Neural cell (in vitro differentiated cells): ENCODE data around the gene UBXN10. TPM values are rescaled to one million over a fixed set of nuclear protein-coding genes. Genes with fewer than 3 reads are reported as not detected.

ENCODE experiments used
- H2AFZ ChIP-seq: fragments of 200-600, 300-800 bp; sonication (generic), shearing (Covaris generic); 2 replicates; pipeline ENCODE4 v1.6.0; 2014; ENCODE audit warnings: low read depth, mild to moderate bottlenecking, antibody characterized with exemption, low read length, moderate library complexity
- H3F3A ChIP-seq: fragments of 200-600 bp; shearing (Covaris generic); 2 replicates; pipeline ENCODE4 v1.6.1; 2016; ENCODE audit warnings: mild to moderate bottlenecking, moderate library complexity, mixed read lengths, antibody characterized with exemption, low read length; ENCODE audit not compliant: insufficient read depth, poor library complexity, severe bottlenecking
- H3K27ac ChIP-seq: fragments of 200-600, 300-800 bp; sonication (generic), shearing (Covaris generic); 2 replicates; pipeline ENCODE4 v1.5.1; 2014; ENCODE audit warnings: mild to moderate bottlenecking, low read length, moderate library complexity
- H3K27me3 ChIP-seq: fragments of 300-800, 200-600 bp; sonication (generic), shearing (Covaris generic); 2 replicates; pipeline ENCODE4 v1.6.0; 2014; ENCODE audit warnings: mild to moderate bottlenecking, low read depth, low read length, moderate library complexity; ENCODE audit not compliant: insufficient read depth
- H3K36me3 ChIP-seq: fragments of 300-800, 200-600 bp; sonication (generic), shearing (Covaris generic); 2 replicates; pipeline ENCODE4 v1.5.1; 2014; ENCODE audit warnings: mild to moderate bottlenecking, antibody characterized with exemption, low read length, moderate library complexity; ENCODE audit not compliant: insufficient read depth
- H3K4me2 ChIP-seq: fragments of 300-800, 200-600 bp; sonication (generic), shearing (Covaris generic); 2 replicates; pipeline ENCODE4 v1.6.0; 2014; ENCODE audit warnings: mild to moderate bottlenecking, low read length
- H3K4me3 ChIP-seq: fragments of 300-800, 200-600 bp; sonication (generic), shearing (Covaris generic); 2 replicates; pipeline ENCODE4 v1.5.1; 2014; ENCODE audit warnings: mild to moderate bottlenecking, low read length, moderate library complexity
- H3K79me2 ChIP-seq: fragments of 200-600 bp; shearing (Covaris generic); replicated peaks from 2 replicates; pipeline ENCODE4 v1.6.0; 2014; ENCODE audit warnings: mild to moderate bottlenecking, low read length, moderate library complexity; ENCODE audit not compliant: insufficient read depth
- H3K9ac ChIP-seq: fragments of 300-800, 200-600 bp; sonication (generic), shearing (Covaris generic); 2 replicates; pipeline ENCODE4 v1.6.1; 2016; ENCODE audit warnings: mild to moderate bottlenecking, low read length, mixed read lengths
- H3K9me2 ChIP-seq: fragments of 200-600 bp; shearing (Covaris generic); 2 replicates; pipeline ENCODE4 v1.6.1; 2016; ENCODE audit warnings: mild to moderate bottlenecking, low read length, mixed read lengths; ENCODE audit not compliant: insufficient read depth
- H3K9me3 ChIP-seq: fragments of 200-600, 300-800 bp; sonication (generic), shearing (Covaris generic); 2 replicates; pipeline ENCODE4 v1.6.1; 2016; ENCODE audit warnings: mild to moderate bottlenecking, mixed run types, low read length, moderate library complexity, mixed read lengths
- H4K20me1 ChIP-seq: fragments of 200-600 bp; shearing (Covaris generic); 2 replicates; pipeline ENCODE4 v1.6.1; 2016; ENCODE audit warnings: mild to moderate bottlenecking, mixed run types; ENCODE audit not compliant: insufficient read depth
- EP300 ChIP-seq: fragments of 450-650 bp; conservative IDR thresholded peaks from 2 replicates; pipeline ENCODE4 v1.6.1; 2014; ENCODE audit warnings: antibody characterized with exemption, mild to moderate bottlenecking, moderate library complexity; ENCODE audit not compliant: poor library complexity, severe bottlenecking
- EZH2 ChIP-seq: fragments of 200-600, 300-800 bp; shearing (Covaris generic), sonication (generic); IDR thresholded peaks from 2 replicates; pipeline ENCODE4 v1.6.1; 2014; ENCODE audit warnings: antibody characterized with exemption, low read length, borderline replicate concordance, mild to moderate bottlenecking; ENCODE audit not compliant: insufficient read depth, poor library complexity, severe bottlenecking
- MXI1 ChIP-seq: fragments of 450-650 bp; conservative IDR thresholded peaks from 2 replicates; pipeline ENCODE4 v1.6.1; 2014; ENCODE audit warnings: antibody characterized with exemption, mild to moderate bottlenecking; ENCODE audit not compliant: poor library complexity, severe bottlenecking
- POLR2AphosphoS5 ChIP-seq: IDR thresholded peaks from 2 replicates; pipeline ENCODE4 v1.6.1; 2012
- RAD21 ChIP-seq: fragments of 450-650 bp; conservative IDR thresholded peaks from 2 replicates; pipeline ENCODE4 v1.6.1; 2014; ENCODE audit warnings: antibody characterized with exemption, mild to moderate bottlenecking, moderate library complexity
- SMC3 ChIP-seq: fragments of 450-650 bp; conservative IDR thresholded peaks from 2 replicates; pipeline ENCODE4 v1.6.1; 2014; ENCODE audit warnings: antibody characterized with exemption, mild to moderate bottlenecking, moderate library complexity; ENCODE audit not compliant: poor library complexity
- TAF1 ChIP-seq: IDR thresholded peaks from 2 replicates; pipeline ENCODE4 v1.6.1; 2012; ENCODE audit warnings: low read depth
- polyA plus RNA-seq: library from polyadenylated mRNA; depleted of rRNA; stranded (reverse); fragments of >200 nt; gene quantifications from 2 replicates; pipeline ENCODE4 v1.2.3, GENCODE V29; 2014
- TF ChIP-seq, protein P1 (sequence below): fragments of 450-650 bp; IDR thresholded peaks from 2 replicates; pipeline ENCODE4 v1.5.1; 2014; ENCODE audit warnings: antibody characterized with exemption, mild to moderate bottlenecking, moderate library complexity; ENCODE audit not compliant: poor library complexity, severe bottlenecking
- TF ChIP-seq, protein P2 (sequence below): IDR thresholded peaks from 2 replicates; pipeline ENCODE4 v1.6.1; 2012; ENCODE audit warnings: borderline replicate concordance

UBXN10 gene
- polyA plus RNA-seq, 1 donor from 2014 or later = 0.64 TPM

DNA sequence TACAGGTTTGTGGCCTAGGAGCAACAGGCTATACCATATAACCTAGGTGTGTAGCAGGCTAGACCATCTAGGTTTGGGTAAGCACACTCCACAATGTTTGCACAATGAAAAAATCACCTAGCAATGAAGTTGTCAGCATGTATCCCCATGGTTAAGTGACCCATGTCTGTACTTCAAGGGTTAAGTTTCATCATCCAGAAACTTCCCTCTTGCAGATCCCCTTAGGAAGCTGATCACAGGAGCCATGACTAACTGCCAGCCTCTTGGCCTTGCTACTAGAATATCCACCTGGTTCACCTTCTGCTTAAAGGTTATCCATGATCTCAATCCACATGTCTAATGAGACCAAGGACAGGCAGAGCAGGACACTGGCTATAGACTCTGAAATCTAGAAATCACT, 3.5 kb upstream of the UBXN10 start:
- Histone ChIP-seq H3K4me3 (no peak overlapping the region), H3K9me3 (no peaks in the 10 kb centered on the region)

DNA sequence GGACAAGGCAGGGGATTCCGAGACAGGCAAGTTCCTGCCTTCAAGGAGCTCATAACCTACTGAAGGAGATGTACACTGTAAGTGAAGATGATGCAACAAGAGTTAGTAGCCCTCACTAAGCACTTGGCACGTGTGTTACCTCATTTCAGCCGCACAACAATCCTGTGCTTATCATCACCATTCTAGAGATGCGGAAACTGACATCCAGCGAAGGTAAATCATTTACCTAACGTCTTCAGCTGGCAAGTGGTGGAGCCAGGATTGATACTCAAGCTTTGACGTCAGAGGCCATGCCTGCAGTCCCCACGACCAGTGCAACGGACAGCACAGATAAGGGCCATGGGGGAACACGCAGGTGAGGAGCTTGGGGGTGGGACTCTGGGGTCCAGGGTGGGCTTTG, 2.9 kb upstream of the UBXN10 start:
- H4K20me1 ChIP-seq = no peaks in the 10 kb centered on the region
- H3K4me3 ChIP-seq = no peak overlapping the region
- no peaks in the 10 kb centered on the region for H3K79me2 ChIP-seq
- H3K27ac ChIP-seq = no peak overlapping the region
- H3F3A ChIP-seq = no peaks in the 10 kb centered on the region
- no peaks in the 10 kb centered on the region for H3K9me2 ChIP-seq
- H2AFZ ChIP-seq = no peak overlapping the region
- no peaks in the 10 kb centered on the region for H3K9me3 ChIP-seq
- TF ChIP-seq SMC3 (no peak), RAD21 (no peak), TAF1 (no peak), EP300 (no peak), POLR2AphosphoS5 (no peak), MXI1 (no peak), EZH2 (no peak)
- TF ChIP-seq, protein P1, sequence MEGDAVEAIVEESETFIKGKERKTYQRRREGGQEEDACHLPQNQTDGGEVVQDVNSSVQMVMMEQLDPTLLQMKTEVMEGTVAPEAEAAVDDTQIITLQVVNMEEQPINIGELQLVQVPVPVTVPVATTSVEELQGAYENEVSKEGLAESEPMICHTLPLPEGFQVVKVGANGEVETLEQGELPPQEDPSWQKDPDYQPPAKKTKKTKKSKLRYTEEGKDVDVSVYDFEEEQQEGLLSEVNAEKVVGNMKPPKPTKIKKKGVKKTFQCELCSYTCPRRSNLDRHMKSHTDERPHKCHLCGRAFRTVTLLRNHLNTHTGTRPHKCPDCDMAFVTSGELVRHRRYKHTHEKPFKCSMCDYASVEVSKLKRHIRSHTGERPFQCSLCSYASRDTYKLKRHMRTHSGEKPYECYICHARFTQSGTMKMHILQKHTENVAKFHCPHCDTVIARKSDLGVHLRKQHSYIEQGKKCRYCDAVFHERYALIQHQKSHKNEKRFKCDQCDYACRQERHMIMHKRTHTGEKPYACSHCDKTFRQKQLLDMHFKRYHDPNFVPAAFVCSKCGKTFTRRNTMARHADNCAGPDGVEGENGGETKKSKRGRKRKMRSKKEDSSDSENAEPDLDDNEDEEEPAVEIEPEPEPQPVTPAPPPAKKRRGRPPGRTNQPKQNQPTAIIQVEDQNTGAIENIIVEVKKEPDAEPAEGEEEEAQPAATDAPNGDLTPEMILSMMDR = no peak
- TF ChIP-seq, protein P2, sequence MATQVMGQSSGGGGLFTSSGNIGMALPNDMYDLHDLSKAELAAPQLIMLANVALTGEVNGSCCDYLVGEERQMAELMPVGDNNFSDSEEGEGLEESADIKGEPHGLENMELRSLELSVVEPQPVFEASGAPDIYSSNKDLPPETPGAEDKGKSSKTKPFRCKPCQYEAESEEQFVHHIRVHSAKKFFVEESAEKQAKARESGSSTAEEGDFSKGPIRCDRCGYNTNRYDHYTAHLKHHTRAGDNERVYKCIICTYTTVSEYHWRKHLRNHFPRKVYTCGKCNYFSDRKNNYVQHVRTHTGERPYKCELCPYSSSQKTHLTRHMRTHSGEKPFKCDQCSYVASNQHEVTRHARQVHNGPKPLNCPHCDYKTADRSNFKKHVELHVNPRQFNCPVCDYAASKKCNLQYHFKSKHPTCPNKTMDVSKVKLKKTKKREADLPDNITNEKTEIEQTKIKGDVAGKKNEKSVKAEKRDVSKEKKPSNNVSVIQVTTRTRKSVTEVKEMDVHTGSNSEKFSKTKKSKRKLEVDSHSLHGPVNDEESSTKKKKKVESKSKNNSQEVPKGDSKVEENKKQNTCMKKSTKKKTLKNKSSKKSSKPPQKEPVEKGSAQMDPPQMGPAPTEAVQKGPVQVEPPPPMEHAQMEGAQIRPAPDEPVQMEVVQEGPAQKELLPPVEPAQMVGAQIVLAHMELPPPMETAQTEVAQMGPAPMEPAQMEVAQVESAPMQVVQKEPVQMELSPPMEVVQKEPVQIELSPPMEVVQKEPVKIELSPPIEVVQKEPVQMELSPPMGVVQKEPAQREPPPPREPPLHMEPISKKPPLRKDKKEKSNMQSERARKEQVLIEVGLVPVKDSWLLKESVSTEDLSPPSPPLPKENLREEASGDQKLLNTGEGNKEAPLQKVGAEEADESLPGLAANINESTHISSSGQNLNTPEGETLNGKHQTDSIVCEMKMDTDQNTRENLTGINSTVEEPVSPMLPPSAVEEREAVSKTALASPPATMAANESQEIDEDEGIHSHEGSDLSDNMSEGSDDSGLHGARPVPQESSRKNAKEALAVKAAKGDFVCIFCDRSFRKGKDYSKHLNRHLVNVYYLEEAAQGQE = no peak
- no peak overlapping the region for H3K4me2 ChIP-seq
- H3K36me3 ChIP-seq = no peaks in the 10 kb centered on the region
- H3K27me3 ChIP-seq = no peaks in the 10 kb centered on the region
- H3K9ac ChIP-seq = no peak overlapping the region

More for the DNA sequence above, 3.5 kb upstream of the UBXN10 start:
- Histone ChIP-seq H3K9ac (no peak overlapping the region), H3K27me3 (no peaks in the 10 kb centered on the region), H2AFZ (no peak overlapping the region), H3F3A (no peaks in the 10 kb centered on the region), H3K36me3 (no peaks in the 10 kb centered on the region), H3K27ac (no peak overlapping the region), H3K4me2 (no peak overlapping the region), H4K20me1 (no peaks in the 10 kb centered on the region), H3K79me2 (no peaks in the 10 kb centered on the region), H3K9me2 (no peaks in the 10 kb centered on the region)
- TF ChIP-seq MXI1 (no peak), TAF1 (no peak), EZH2 (no peak), SMC3 (no peak), RAD21 (no peak), EP300 (no peak), POLR2AphosphoS5 (no peak)
- TF ChIP-seq, protein P1 = no peak
- TF ChIP-seq, protein P2 = no peak
